ENCODE measurements around the gene STK32B. TPM values are rescaled to one million over a fixed set of nuclear protein-coding genes. Genes with fewer than 3 reads are reported as not detected.
"Not testable (repeated sequence)": the region's sequence is repeated elsewhere in the genome, so short reads cannot be mapped to it uniquely, and the experiment has no call there.

STK32B gene
- total RNA-seq, 6 donors from 2014 or later = 0.22 to 3.4 (median 1.0) TPM

GRCh38 chr4:5247735-5248134 lies 196.5 kb downstream of the STK32B start:
- WGBS, 2 donors = 95 to 100% methylated on average over 1 of the region's 1 CpG
- Histone ChIP-seq H3K36me3 (no peaks in the 10 kb centered on the region), H3K27ac (no peak overlapping the region), H3K4me1 (no peaks in the 10 kb centered on the region), H3K9me3 (no peaks in the 10 kb centered on the region), H3K4me3 (no peak overlapping the region), H3K27me3 (no peaks in the 10 kb centered on the region)
- TF ChIP-seq POLR2A (IDR thresholded peaks at IDR 0.05) (no peak), POLR2AphosphoS5 (IDR thresholded peaks at IDR 0.05) (no peak), EP300 (IDR thresholded peaks at IDR 0.05) (no peak), CTCF (IDR thresholded peaks at IDR 0.05) (no peak)
- no peak for ATAC-seq (ENCODE audit: low FRiP score in 2 of 2)
- DNase-seq = no peak

DNA sequence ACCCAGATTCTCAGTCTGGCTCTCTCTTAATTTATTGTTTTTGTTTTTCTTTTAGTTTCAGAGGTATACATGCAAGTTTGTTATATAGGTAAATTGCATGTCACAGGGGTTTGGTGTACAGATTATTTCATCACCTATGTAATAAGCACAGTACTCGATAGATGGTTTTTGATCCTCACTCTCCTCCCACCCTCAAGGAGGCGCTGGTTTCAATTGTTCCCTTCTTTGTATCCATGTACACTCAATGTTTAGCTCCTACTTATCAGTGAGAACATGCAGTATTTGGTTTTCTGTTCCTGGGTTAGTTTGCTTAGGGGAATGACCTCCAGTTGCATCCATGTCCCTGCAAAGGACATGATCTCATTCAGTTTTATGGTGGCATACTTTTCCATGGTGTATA lies 198.4 kb downstream of the STK32B start:
- no peaks in the 10 kb centered on the region for H3K27me3 ChIP-seq
- H3K4me3 ChIP-seq = no peak overlapping the region
- no peaks in the 10 kb centered on the region for H3K9me3 ChIP-seq
- 67 to 77% methylated on average over 2 of the region's 2 CpGs for WGBS, 2 donors
- no peaks in the 10 kb centered on the region for H3K36me3 ChIP-seq
- ATAC-seq (ENCODE audit: low FRiP score in 2 of 2) (no peak), DNase-seq (no peak)
- no peaks in the 10 kb centered on the region for H3K4me1 ChIP-seq
- H3K27ac ChIP-seq = no peak overlapping the region
- TF ChIP-seq POLR2A (IDR thresholded peaks at IDR 0.05) (no peak), CTCF (IDR thresholded peaks at IDR 0.05) (no peak), EP300 (IDR thresholded peaks at IDR 0.05) (no peak), POLR2AphosphoS5 (IDR thresholded peaks at IDR 0.05) (no peak)

DNA sequence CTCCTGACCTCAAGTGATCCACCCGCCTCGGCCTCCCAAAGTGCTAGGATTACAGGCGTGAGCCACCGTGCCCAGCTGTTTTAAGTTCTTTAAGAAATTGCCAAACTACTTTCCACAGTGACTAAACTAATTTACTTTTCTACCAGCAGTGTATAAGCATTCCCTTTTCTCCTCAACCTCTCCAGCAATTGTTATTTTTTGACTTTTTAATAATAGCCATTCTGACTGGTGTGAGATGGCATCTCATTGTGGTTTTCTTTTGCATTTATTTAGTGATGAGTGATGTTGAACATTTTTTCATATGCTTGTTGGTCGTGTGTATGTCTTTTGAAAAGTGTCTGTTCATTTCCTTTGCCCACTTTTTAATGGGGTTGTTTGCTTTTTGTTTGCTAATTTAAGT lies 199.3 kb downstream of the STK32B start:
- not testable (repeated sequence) for H3K27me3 ChIP-seq; H3K4me1 ChIP-seq; H3K4me3 ChIP-seq; DNase-seq; ATAC-seq (ENCODE audit: low FRiP score in 2 of 2); H3K27ac ChIP-seq; H3K9me3 ChIP-seq; H3K36me3 ChIP-seq
- 82 to 83% methylated on average over 5 of the region's 5 CpGs for WGBS, 2 donors

DNA sequence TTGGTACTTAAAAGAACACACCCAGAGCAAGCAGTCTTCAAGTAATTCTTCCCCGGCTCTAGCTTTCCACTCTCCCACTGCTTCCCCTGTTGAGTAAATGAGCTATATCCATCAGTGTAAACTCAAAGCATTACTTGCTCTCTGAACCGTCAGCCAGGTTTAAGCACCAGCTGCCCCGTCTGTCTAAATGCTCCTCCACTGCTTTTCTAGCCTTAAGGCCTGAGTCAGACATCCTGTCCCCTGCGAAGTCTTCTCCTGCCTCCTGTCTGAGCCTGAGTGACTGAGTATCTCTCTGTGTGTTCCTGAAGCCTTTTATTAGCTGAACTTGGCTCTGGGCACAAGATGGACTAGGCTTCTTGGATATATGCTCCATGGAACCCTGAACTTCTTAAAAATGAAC lies 205.1 kb downstream of the STK32B start:
- H3K4me3 ChIP-seq = no peak overlapping the region
- H3K27ac ChIP-seq = no peak overlapping the region
- 68 to 72% methylated on average over 4 of the region's 4 CpGs for WGBS, 2 donors
- TF ChIP-seq CTCF (IDR thresholded peaks at IDR 0.05) (no peak), POLR2AphosphoS5 (IDR thresholded peaks at IDR 0.05) (no peak), POLR2A (IDR thresholded peaks at IDR 0.05) (no peak), EP300 (IDR thresholded peaks at IDR 0.05) (no peak)
- H3K27me3 ChIP-seq = no peaks in the 10 kb centered on the region
- no peaks in the 10 kb centered on the region for H3K36me3 ChIP-seq
- H3K4me1 ChIP-seq = no peaks in the 10 kb centered on the region
- ATAC-seq (ENCODE audit: low FRiP score in 2 of 2) (no peak), DNase-seq (no peak)
- no peaks in the 10 kb centered on the region for H3K9me3 ChIP-seq

DNA sequence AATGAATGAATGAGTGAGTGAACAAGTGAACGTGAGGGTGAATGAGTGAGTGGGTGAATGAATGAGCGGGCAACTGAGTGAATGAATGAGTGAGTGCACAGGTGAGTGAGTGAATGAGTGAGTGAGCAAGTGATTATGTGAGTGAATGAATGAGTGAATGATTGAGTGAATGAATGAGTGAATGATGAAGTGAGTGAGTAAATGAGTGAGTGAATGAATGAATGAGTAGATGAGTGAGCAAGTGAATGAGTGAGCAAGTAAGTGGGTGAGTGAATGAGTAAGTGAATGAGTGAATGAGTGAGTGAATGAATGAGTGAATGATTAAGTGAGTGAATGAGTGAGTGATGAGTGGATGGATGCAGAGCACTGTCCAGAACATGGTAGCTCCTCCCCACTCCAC lies 205.8 kb downstream of the STK32B start:
- Histone ChIP-seq H3K36me3 (no peaks in the 10 kb centered on the region), H3K27me3 (no peaks in the 10 kb centered on the region), H3K4me1 (no peaks in the 10 kb centered on the region), H3K9me3 (no peaks in the 10 kb centered on the region), H3K27ac (no peak overlapping the region), H3K4me3 (no peak overlapping the region)
- DNase-seq = no peak
- no peak for TF ChIP-seq POLR2AphosphoS5 (IDR thresholded peaks at IDR 0.05)
- no peak for TF ChIP-seq POLR2A (IDR thresholded peaks at IDR 0.05)
- no peak for TF ChIP-seq EP300 (IDR thresholded peaks at IDR 0.05)
- TF ChIP-seq CTCF (IDR thresholded peaks at IDR 0.05) = no peak
- no peak for ATAC-seq (ENCODE audit: low FRiP score in 2 of 2)
- 87 to 92% methylated on average over 2 of the region's 2 CpGs for WGBS, 2 donors

Data from upper lobe of left lung (tissue), 6 donors.